Neutrophil (primary cell): ENCODE results near the gene GALNT16.

ENCODE experiments used
- H3K27ac ChIP-seq: fragments of 200-600 bp; sonication (generic); 2 replicates; pipeline ENCODE4 v1.5.1; 2016; ENCODE audit warnings: mild to moderate bottlenecking, moderate library complexity
- H3K27me3 ChIP-seq: fragments of 200-600 bp; sonication (generic); 2 replicates; pipeline ENCODE4 v1.6.0; 2016; ENCODE audit warnings: mild to moderate bottlenecking
- H3K36me3 ChIP-seq: fragments of 200-600 bp; sonication (generic); 2 replicates; pipeline ENCODE4 v1.5.1; 2017
- H3K4me1 ChIP-seq, 2 experiments: fragments of 200-600 bp in 1 of 2; sonication (generic) in 1 of 2; 1 replicate in 1 of 2; 2 replicates in 1 of 2; pipeline versions ENCODE4 v1.5.1 to v1.6.1; 2013 to 2016; ENCODE audit warnings: low read depth in 1 of 2, low read length in 1 of 2, mild to moderate bottlenecking in 1 of 2, moderate library complexity in 1 of 2; ENCODE audit not compliant: control insufficient read depth in 1 of 2, insufficient read depth in 1 of 2
- H3K4me3 ChIP-seq, 2 experiments: fragments of 200-600 bp in 1 of 2; sonication (generic) in 1 of 2; 1 replicate in 1 of 2; 2 replicates in 1 of 2; pipeline ENCODE4 v1.5.1; 2013 to 2016; ENCODE audit warnings: low read depth in 1 of 2, low read length in 1 of 2, mild to moderate bottlenecking in 1 of 2, moderate library complexity in 1 of 2
- H3K9me3 ChIP-seq: fragments of 200-600 bp; sonication (generic); 2 replicates; pipeline ENCODE4 v1.5.1; 2016
- TF ChIP-seq, protein P1 (sequence below): fragments of 200-600 bp; sonication (generic); IDR thresholded peaks from 2 replicates; pipeline ENCODE4 v1.5.1; 2016; ENCODE audit warnings: antibody characterized with exemption

Gene GALNT16

GRCh38 chr14:69372146-69372545 is 112.2 kb downstream of the GALNT16 start:
- Histone ChIP-seq H3K27me3 (no peaks in the 10 kb centered on the region), H3K9me3 (no peaks in the 10 kb centered on the region), H3K36me3 (no peaks in the 10 kb centered on the region), H3K4me1 (peaks cover 11 to 16% of the 10 kb centered on the region in 2 experiments), H3K27ac (no peak overlapping the region), H3K4me3 (no peak overlapping the region)
- TF ChIP-seq, protein P1, sequence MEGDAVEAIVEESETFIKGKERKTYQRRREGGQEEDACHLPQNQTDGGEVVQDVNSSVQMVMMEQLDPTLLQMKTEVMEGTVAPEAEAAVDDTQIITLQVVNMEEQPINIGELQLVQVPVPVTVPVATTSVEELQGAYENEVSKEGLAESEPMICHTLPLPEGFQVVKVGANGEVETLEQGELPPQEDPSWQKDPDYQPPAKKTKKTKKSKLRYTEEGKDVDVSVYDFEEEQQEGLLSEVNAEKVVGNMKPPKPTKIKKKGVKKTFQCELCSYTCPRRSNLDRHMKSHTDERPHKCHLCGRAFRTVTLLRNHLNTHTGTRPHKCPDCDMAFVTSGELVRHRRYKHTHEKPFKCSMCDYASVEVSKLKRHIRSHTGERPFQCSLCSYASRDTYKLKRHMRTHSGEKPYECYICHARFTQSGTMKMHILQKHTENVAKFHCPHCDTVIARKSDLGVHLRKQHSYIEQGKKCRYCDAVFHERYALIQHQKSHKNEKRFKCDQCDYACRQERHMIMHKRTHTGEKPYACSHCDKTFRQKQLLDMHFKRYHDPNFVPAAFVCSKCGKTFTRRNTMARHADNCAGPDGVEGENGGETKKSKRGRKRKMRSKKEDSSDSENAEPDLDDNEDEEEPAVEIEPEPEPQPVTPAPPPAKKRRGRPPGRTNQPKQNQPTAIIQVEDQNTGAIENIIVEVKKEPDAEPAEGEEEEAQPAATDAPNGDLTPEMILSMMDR, result no peak

DNA sequence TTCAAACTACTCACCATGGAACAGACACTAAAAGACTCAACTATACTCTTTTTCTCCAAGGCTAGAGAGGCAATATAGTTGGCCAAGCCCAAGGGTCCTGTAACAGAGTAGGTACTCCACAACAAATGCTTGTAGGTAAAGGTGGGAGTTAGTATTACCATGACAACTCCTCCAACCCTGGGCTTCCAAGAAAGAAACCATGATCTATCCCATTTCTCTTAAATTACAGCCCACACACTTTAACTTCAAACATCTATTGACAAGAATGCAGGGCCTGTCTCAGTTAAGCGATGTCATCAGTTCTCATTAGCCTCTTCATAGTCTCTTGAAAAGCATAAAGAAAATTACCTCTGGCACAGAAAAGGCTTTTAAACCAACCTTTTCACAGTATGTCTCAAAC is 113.1 kb downstream of the GALNT16 start:
- Histone ChIP-seq H3K9me3 (no peaks in the 10 kb centered on the region), H3K4me3 (no peak overlapping the region), H3K27me3 (no peaks in the 10 kb centered on the region), H3K27ac (no peak overlapping the region), H3K36me3 (no peaks in the 10 kb centered on the region), H3K4me1 (peaks cover 21 to 25% of the 10 kb centered on the region in 2 experiments)
- TF ChIP-seq, protein P1, result no peak

DNA sequence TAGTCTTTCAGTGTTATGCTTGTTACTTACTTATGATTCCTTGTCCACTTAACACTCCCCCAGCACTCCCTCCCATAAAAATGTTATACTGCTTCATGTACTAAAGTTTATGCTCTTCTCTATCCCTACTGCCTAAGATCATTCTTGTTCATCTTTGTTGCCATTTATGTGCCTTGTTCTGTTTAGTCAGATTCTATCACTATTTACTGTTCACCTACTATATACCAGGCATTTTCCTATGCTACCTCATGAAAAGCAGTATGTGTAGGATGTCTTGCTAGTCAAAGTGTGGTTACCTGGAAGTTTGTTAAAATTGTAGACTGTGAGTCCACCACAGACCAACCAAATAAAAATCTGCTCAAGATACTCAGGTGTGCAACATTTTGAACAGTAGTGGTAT is 114.3 kb downstream of the GALNT16 start:
- Histone ChIP-seq H3K9me3 (no peaks in the 10 kb centered on the region), H3K4me1 (peaks cover 23 to 28% of the 10 kb centered on the region in 2 experiments), H3K27ac (no peak overlapping the region), H3K36me3 (no peaks in the 10 kb centered on the region), H3K27me3 (no peaks in the 10 kb centered on the region), H3K4me3 (no peak overlapping the region)
- TF ChIP-seq, protein P1, result no peak

- H3K36me3 ChIP-seq, result peaks cover 6% of the 10 kb centered on the region
- H3K9me3 ChIP-seq, result no peaks in the 10 kb centered on the region
- H3K27ac ChIP-seq, result no peak overlapping the region
- H3K27me3 ChIP-seq, result no peaks in the 10 kb centered on the region
- TF ChIP-seq, protein P1, result no peak
- no peak overlapping the region for H3K4me3 ChIP-seq
- peaks cover 23 to 28% of the 10 kb centered on the region in 2 experiments for H3K4me1 ChIP-seq
Measured at GRCh38 chr14:69375182-69375581, 115.2 kb downstream of the GALNT16 start.

DNA sequence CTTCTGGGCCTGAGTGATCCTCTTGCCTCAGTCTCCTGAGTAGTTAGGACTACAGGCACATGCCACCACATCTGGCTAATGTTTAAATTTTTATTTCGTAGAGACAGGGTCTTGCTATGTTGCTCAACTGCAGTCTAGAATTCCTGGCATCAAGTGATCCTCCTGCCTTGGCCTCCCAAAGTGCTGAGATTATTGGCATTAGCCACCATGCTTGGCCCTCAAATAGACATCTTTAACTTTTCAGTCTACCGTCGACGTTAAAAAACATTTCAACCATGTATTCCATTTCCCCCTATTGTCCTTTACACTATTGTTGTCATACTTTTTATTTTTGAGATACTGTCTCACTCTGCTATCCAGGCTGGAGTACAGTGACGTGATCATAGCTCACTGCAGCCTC is 115.8 kb downstream of the GALNT16 start:
- peaks cover 12% of the 10 kb centered on the region for H3K36me3 ChIP-seq
- H3K4me1 ChIP-seq, result peaks cover 23 to 28% of the 10 kb centered on the region in 2 experiments
- H3K27ac ChIP-seq, result no peak overlapping the region
- no peaks in the 10 kb centered on the region for H3K9me3 ChIP-seq
- H3K27me3 ChIP-seq, result no peaks in the 10 kb centered on the region
- TF ChIP-seq, protein P1, result no peak
- H3K4me3 ChIP-seq, result no peak overlapping the region

GRCh38 chr14:69376439-69376838 is 116.5 kb downstream of the GALNT16 start:
- Histone ChIP-seq H3K27ac (peak overlapping the region; percentile 60), H3K36me3 (peaks cover 12% of the 10 kb centered on the region), H3K4me3 (no peak overlapping the region), H3K9me3 (no peaks in the 10 kb centered on the region), H3K4me1 (peaks cover 23 to 28% of the 10 kb centered on the region in 2 experiments), H3K27me3 (no peaks in the 10 kb centered on the region)
- TF ChIP-seq, protein P1, result no peak
